HL-60/S4 (cell line): Measurements from ENCODE around the gene RNASE8.

Experiments
- in situ Hi-C: fragments of 300-500 bp; cut with MboI; formaldehyde crosslinking; loops from 2 replicates; pipeline ENCODE4 v1.14.3; 2022; ENCODE audit warnings: low sequenced_read_pairs

The RNASE8 gene

DNA sequence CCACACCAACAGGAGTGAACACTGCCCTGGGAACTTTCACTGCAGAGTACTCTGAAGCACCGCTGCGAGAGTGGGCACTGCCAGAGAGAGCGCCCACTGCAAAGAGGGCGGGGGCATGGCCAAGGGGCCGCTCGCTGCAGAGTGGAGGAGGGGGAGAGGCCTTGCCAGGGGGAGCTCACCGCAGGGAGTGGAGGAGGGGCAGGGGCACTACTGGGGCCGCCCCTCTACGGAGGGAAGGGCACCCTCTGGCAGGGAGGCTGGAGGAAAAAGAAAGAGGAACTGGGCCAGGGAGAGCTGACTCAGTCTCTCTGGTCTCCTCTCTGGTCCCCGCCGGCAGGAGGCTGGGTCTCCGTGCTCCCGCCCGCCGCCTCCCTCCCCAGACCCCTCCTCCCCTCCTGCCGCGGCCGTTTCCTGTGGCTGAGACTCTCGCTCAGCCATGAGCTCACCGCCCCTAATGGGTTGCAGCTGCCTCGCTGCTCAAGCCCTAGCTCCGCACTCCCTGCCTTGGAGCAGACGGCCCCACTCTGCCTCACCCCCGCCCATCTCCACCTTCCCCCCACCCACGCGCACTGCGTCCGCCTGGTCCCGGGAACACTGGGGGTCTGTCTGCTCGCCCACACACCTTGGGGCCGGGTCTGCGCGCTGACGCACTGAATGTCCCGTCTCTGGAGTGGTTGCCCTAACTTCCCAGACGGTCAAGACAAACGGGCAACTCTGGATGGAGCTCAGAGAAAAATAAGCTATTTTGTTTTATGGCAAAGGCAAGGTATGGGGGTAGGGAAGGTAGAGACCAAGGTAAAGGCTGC lies 13.8 kb downstream of the RNASE8 start:
- in situ Hi-C loops, result no loop called here

DNA sequence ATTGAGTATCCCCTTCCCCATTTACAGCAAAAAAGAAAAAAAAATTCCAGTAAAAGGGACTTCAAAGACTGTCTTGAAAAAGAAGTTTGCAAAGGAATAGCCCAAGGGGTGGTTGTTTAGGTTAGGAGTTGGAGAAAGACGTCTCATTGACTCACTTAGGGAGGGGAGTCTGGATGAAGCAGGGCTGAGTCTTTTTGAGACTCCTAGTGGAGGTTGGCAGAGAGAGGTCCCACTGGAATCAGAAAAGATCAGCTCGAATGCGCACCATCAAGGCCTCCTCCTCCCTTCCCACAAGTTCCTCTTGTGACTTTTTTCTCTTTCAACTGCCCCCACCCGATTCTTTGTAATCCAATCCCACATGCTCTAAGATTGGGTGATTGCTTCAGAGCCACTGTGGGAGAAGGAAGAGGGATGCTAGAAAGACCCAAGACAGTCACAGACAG lies 14.4 kb downstream of the RNASE8 start:
- in situ Hi-C loops, result no loop called here

DNA sequence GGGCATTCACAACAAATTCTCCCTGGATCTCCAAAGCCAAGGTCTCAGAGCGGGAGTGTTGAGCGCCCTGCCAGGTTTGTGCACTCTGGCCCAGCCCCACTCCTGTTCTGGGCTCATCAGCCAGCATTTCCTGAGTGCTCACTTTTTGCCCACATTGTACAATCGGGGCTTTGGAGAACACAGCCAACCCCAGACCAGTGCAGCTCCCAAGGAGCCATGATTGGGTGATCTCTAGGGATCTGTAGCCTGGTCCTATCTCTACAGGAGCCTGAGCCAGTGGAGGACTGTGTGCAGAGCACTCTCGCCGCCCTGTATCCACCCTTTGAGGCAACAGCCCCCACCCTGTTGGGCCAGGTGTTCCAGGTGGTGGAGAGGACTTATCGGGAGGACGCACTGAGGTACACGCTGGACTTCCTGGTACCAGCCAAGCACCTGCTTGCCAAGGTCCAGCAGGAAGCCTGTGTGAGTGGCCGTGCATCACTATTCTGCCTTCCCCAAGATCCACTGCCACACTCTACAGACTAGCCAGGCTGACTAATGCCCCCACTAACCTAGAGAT lies 15.2 kb downstream of the RNASE8 start:
- in situ Hi-C loops, result no loop called here

DNA sequence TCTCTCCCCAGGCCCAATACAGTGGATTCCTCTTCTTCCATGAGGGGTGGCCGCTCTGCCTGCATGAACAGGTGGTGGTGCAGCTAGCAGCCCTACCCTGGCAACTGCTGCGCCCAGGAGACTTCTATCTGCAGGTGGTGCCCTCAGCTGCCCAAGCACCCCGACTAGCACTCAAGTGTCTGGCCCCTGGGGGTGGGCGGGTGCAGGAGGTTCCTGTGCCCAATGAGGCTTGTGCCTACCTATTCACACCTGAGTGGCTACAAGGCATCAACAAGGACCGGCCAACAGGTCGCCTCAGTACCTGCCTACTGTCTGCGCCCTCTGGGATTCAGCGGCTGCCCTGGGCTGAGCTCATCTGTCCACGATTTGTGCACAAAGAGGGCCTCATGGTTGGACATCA lies 16.3 kb downstream of the RNASE8 start:
- in situ Hi-C loops, result no loop called here

DNA sequence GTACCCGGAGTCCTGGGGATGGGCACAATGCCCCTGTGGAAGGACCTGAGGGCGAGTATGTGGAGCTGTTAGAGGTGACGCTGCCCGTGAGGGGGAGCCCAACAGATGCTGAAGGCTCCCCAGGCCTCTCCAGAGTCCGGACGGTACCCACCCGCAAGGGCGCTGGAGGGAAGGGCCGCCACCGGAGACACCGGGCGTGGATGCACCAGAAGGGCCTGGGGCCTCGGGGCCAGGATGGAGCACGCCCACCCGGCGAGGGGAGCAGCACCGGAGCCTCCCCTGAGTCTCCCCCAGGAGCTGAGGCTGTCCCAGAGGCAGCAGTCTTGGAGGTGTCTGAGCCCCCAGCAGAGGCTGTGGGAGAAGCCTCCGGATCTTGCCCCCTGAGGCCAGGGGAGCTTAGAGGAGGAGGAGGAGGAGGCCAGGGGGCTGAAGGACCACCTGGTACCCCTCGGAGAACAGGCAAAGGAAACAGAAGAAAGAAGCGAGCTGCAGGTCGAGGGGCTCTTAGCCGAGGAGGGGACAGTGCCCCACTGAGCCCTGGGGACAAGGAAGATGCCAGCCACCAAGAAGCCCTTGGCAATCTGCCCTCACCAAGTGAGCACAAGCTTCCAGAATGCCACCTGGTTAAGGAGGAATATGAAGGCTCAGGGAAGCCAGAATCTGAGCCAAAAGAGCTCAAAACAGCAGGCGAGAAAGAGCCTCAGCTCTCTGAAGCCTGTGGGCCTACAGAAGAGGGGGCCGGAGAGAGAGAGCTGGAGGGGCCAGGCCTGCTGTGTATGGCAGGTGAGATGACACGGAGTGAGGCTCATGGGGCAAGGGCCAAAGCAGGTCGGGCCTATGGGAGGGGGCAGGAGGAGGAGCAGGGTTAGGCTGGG lies 17.0 kb downstream of the RNASE8 start:
- in situ Hi-C loops, result no loop called here

DNA sequence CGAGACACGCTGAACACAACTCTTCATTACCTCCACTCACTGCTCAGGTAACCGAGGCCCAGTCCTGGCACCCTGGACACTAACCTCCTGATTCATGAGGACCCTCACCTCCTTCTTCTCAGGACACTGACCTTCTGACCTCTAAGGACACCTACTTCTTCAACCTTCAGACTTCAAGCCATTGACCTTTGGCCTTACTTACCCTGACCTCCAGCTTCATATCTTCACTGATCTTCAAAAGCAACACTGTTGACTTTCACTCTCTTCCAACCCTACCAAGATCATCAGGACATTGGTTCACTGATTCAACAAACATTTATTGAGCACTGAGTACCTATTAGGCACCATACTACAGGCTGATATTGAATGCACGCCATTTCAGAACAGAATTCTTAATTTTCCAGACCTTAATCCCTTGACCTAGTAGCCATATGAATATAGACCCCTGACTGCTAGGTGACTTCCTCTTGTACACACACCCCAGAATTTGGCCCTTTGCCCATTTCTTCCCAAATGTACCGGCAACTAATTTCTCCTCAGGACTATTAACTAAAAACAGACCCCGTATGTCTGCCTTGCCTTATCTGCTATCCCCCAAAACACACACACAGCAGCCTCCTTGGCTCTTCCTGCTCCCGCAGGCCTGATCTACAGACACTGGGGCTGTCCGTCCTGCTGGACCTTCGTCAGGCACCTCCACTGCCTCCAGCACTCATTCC lies 18.3 kb downstream of the RNASE8 start:
- in situ Hi-C loops, result no loop called here

DNA sequence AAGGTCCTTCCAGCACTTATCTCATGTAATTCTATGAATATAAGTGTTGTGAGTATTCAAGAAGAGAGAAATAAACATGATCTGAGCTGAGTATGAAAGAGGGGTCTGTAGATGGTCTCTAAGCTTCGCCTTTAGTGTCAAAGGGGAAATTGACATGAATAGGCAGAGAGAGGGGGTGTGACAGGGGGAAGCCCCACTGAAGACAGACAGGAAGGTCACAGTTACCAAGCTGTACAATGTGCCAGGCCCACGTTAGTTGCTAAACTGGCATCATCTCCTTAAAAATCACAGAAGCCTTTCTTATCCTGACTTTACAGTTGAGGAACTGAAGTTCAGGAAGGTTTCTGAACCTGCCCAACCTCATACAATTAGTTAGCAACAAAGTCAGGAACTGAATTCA lies 20.1 kb downstream of the RNASE8 start:
- in situ Hi-C loops, result no loop called here

DNA sequence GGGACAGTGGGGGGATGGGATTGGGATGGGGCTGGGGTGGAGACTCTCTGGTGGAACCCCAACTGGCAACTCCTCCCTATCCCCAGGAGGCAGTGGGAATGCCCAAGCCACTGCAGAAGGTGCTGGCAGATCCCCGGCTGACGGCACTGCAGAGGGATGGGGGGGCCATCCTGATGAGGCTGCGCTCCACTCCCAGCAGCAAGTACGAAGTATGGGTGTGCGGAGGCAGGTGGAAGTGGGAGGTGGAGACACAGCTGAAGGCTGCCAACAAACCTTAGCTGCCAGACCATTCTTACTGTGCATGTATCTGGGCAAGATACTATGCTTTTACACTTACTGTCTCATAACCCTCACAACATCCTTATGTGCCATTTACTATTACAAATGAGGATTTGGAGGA lies 20.7 kb downstream of the RNASE8 start:
- in situ Hi-C loops, result no loop called here

DNA sequence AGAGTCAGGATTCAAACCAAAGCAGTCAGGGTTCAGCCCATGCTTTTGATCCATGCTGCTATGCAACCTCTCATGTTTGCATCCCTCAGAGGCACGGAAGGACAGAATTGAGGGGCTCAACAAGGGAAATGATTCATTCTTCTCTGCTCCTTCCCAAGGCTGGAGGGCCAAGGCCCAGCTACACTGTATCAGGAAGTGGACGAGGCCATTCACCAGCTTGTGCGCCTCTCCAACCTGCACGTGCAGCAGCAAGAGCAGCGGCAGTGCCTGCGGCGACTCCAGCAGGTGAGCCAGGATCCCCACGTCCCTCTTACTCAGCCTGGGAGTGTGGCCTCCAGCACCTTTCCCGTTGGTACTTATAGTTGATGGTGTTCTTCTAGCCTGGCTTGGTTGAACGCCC lies 21.1 kb downstream of the RNASE8 start:
- in situ Hi-C loops, result no loop called here

DNA sequence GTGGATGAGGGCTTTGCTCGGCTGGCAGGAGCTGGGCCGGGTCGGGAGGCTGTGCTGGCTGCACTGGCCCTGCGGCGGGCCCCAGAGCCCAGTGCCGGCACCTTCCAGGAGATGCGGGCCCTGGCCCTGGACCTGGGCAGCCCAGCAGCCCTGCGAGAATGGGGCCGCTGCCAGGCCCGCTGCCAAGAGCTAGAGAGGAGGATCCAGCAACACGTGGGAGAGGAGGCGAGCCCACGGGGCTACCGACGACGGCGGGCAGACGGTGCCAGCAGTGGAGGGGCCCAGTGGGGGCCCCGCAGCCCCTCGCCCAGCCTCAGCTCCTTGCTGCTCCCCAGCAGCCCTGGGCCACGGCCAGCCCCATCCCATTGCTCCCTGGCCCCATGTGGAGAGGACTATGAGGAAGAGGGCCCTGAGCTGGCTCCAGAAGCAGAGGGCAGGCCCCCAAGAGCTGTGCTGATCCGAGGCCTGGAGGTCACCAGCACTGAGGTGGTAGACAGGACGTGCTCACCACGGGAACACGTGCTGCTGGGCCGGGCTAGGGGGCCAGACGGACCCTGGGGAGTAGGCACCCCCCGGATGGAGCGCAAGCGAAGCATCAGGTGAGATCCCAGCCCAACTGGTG lies 24.0 kb downstream of the RNASE8 start:
- in situ Hi-C loops, result no loop called here

DNA sequence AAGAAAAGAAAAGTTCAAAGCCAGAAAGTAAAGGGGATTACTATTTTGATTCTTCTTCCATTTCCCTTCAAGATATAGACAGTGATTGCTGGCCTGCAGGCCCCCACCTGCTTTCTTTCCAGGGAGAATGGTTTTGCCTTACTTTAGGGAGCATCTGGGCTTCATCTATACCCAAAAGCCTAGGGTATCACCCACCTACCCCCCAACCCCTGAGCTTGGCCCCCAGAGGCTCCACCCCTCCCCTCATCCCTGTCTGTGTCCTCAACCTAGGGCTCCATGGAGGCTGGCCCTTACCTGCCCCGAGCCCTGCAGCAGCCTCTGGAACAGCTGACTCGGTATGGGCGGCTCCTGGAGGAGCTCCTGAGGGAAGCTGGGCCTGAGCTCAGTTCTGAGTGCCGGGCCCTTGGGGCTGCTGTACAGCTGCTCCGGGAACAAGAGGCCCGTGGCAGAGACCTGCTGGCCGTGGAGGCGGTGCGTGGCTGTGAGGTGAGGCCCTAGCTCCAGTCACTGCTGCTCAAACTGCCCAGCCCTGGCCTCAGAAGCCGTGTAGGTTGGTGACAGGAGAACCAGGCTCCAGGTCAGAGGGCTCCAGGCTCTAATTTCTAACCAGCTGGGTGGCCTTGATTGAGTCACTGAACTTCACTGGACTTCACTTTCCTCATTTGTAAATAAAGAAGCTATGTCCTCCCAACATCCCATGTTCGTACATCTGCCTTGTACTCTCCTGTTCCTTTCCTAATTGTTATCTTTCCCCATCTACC lies 26.1 kb downstream of the RNASE8 start:
- in situ Hi-C loops, result no loop called here

DNA sequence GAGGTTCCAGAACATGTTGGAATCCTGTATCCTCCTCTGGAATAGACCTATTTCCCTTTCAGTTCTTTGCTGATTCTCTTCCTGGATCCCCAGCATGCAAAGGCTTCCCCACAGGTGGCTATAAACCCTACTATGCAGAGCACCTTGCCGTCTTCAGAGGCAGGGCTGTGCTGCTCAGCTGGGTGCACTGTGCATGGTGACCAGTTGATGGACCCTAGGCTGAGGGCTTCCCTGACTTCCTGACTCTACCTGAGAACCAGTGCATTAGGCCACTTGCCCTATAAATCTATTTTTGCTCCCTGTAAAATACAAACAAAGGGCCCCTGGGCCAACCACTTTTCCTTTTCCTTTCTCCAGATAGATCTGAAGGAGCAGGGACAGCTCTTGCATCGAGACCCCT lies 26.8 kb downstream of the RNASE8 start:
- in situ Hi-C loops, result no loop called here

DNA sequence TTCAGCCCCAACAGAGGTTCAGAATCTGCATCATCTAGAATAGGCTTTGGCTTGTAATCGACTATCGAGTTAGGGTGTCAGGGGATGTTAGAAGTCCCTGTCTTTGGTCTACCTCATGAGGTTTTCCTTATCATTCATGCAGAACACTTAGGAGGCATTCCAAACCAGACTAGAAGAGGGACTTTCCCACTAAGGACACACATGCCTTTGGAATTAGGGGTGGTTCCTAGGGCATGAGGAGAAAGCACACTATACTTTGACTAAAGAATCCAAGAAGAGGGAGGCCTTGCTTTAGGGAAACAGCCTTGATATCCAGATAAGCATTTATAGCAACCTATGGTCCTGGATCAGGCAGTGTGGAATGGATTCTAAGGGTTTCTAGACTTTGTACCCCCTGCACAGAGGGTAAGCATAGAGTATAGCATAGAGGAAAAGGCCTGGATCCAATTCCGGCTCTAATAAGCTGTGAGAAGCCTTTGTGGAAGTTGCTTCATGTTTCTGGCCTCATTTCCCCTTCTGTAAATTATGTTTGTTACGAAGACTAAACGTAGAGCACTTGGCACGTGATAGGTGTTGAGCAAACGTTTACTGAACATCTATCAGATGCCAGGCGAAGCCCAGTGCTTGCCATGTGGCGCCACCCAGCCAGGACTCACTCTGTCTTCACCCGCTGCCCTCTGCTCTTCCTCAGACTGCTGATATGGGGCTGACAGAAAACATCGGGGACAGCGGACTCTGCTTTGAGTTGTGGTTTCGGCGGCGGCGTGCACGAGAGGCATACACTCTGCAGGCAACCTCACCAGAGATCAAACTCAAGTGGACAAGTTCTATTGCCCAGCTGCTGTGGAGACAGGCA lies 27.6 kb downstream of the RNASE8 start:
- in situ Hi-C loops, result no loop called here

DNA sequence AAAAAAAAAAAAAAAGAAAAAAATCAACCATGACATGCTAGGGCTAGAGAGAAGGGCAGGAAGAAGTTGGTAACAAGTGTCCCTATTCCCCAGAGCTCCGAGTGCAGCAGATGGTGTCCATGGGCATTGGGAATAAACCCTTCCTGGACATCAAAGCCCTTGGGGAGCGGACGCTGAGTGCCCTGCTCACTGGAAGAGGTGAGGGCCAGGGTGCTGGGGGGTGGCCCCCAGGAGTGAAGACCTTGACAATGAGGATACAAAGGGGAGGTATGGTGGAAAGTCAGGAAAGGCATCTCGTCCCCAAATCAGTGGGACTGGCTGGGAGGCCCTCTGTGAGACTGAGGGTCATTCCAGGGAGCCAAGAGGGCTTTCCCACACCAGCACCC lies 29.3 kb downstream of the RNASE8 start:
- in situ Hi-C loops, result no loop called here

DNA sequence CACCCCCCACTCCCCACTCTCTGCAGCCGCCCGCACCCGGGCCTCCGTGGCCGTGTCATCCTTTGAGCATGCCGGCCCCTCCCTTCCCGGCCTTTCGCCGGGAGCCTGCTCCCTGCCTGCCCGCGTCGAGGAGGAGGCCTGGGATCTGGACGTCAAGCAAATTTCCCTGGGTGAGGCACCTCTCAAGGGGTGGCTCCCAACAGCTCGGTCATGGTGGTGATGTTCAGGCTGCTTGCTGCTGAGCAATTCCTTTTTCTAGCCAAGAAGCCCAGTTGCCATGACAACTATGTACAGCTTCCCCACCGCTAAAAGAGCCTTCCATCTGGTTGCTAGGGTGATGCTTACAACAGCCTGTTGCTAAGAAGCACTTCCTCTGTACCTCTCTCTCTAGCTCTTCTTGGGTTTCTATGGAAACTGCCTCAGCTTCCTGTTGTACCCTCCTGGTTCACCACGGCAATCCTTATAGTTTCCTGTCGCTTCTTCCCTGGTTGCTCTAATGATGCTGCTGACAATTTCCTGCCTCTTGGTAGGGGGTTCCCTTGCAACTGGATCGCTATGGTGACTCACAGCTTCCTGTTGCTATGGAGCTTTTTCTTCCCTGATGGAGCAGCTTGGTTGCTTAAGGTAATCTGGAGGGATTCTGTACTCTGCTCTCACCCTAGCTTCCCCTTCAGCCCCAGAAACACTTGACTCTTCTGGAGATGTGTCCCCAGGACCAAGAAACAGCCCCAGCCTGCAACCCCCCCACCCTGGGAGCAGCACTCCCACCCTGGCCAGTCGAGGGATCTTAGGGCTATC lies 29.9 kb downstream of the RNASE8 start:
- in situ Hi-C loops, result no loop called here

DNA sequence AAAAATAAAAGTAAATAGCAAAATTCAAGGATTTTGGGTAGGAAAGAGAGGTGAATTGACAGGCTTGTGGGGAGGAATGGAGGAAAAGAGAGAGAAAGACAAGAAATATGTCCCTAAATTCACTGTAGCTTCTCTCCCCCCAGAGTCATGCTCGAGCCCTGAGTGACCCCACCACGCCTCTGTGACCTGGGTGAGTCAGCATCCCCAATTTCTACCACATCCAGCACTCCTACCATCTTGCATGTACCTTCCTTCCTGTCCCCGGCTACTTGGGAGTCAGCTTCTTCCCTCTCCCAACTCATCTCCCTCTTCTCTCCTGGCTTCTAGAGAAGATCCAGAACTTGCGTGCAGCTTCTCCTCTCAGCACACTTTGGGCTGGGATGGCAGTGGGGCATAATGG lies 31.1 kb downstream of the RNASE8 start:
- in situ Hi-C loops, result no loop called here

DNA sequence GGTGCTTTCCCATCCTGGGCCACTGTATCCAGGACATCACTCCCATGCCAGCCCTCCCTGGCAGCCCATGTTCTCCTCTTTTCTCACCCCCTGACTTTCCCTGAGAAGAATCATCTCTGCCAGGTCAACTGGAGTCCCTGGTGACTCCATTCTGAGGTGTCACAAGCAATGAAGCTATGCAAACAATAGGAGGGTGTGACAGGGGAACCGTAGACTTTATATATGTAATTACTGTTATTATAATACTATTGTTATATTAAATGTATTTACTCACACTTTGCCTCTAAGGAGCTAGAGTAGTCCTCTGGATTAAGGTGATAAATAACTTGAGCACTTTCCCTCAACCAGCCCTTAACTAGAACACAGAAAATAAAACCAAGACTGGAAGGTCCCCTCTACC lies 31.6 kb downstream of the RNASE8 start:
- in situ Hi-C loops, result no loop called here

DNA sequence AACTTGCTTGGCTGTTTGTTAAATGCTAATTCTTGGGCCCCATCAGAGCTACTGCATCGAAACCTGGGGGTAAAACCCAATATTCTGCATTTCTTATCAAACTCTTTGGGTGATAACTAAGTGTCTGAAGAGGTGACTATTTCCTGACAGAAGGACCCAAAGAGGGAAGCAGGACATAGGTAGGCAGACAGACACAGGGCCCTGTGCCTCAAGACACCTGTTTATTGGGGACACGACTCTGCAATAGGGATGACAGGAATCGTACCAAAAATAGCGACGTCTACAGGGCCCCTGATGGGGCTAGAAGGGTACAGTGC lies 32.2 kb downstream of the RNASE8 start:
- in situ Hi-C loops, result no loop called here
